Measurements from ENCODE around the gene SLC2A9.
A peak's percentile ranks its signal among the peaks of the same experiment; 100 is the strongest.

SLC2A9 gene

GRCh38 chr4:10019521-10020051 lies 1.7 kb downstream of the SLC2A9 start:
- no peak for DNase-seq (ENCODE audit: low read depth in 2 of 2)

- DNase-seq (ENCODE audit: low read depth in 2 of 2), result peak; percentile 90 to 92
These were observed 2.4 kb downstream of the SLC2A9 start for GRCh38 chr4:10018818-10019461.

- DNase-seq (ENCODE audit: low read depth in 2 of 2), result no peak
These were observed 4.0 kb downstream of the SLC2A9 start for GRCh38 chr4:10017037-10017893.

- DNase-seq (ENCODE audit: low read depth in 2 of 2), result no peak
These were observed 5.1 kb downstream of the SLC2A9 start for GRCh38 chr4:10016169-10016568.

GRCh38 chr4:10015140-10015753 lies 6.0 kb downstream of the SLC2A9 start:
- DNase-seq (ENCODE audit: low read depth in 2 of 2), result no peak

- peak; percentile 27 to 33 for DNase-seq (ENCODE audit: low read depth in 2 of 2)
These were observed 7.6 kb downstream of the SLC2A9 start for GRCh38 chr4:10013722-10014121.

GRCh38 chr4:10011885-10012284 lies 9.4 kb downstream of the SLC2A9 start:
- no peak for DNase-seq (ENCODE audit: low read depth in 2 of 2)

- DNase-seq (ENCODE audit: low read depth in 2 of 2), result no peak
These were observed 10.0 kb downstream of the SLC2A9 start for GRCh38 chr4:10011277-10011676.

- DNase-seq (ENCODE audit: low read depth in 2 of 2), result no peak
These were observed 11.3 kb downstream of the SLC2A9 start for GRCh38 chr4:10009861-10010500.

GRCh38 chr4:10008609-10009005 lies 12.7 kb downstream of the SLC2A9 start:
- no peak for DNase-seq (ENCODE audit: low read depth in 2 of 2)

- DNase-seq (ENCODE audit: low read depth in 2 of 2), result no peak
These were observed 13.3 kb downstream of the SLC2A9 start for GRCh38 chr4:10007793-10008608.

GRCh38 chr4:10007436-10007740 lies 13.9 kb downstream of the SLC2A9 start:
- DNase-seq (ENCODE audit: low read depth in 2 of 2), result no peak

GRCh38 chr4:10006601-10007435 lies 14.5 kb downstream of the SLC2A9 start:
- DNase-seq (ENCODE audit: low read depth in 2 of 2), result no peak

GRCh38 chr4:10006231-10006600 lies 15.1 kb downstream of the SLC2A9 start:
- DNase-seq (ENCODE audit: low read depth in 2 of 2), result no peak

GRCh38 chr4:10005632-10006031 lies 15.7 kb downstream of the SLC2A9 start:
- DNase-seq (ENCODE audit: low read depth in 2 of 2), result no peak

GRCh38 chr4:10003666-10004065 lies 17.6 kb downstream of the SLC2A9 start:
- no peak for DNase-seq (ENCODE audit: low read depth in 2 of 2)

- no peak for DNase-seq (ENCODE audit: low read depth in 2 of 2)
These were observed 19.0 kb downstream of the SLC2A9 start for GRCh38 chr4:10002278-10002677.

GRCh38 chr4:10001757-10002156 lies 19.5 kb downstream of the SLC2A9 start:
- DNase-seq (ENCODE audit: low read depth in 2 of 2), result no peak

GRCh38 chr4:9999956-10000561 lies 21.2 kb downstream of the SLC2A9 start:
- no peak for DNase-seq (ENCODE audit: low read depth in 2 of 2)

- no peak for DNase-seq (ENCODE audit: low read depth in 2 of 2)
These were observed 23.4 kb downstream of the SLC2A9 start for GRCh38 chr4:9997886-9998285.
